Stimulated activated CD4-positive, alpha-beta T cell treated with anti-CD3 and anti-CD28 coated beads, Interleukin-12 subunit alpha, Interleukin-12 subunit beta, amount 100 ng/mL, for 24 hours (primary cell): ENCODE measurements around the gene CDCP1.
"Not testable (repeated sequence)": the region's sequence is repeated elsewhere in the genome, so short reads cannot be mapped to it uniquely, and the experiment has no call there.

ENCODE experiments used
- DNase-seq, 2 experiments: peaks; one replicate each; pipeline ENCODE4 v3.0.0-alpha.2; 2020; ENCODE audit warnings: low read depth in 2 of 2

Gene CDCP1

DNA sequence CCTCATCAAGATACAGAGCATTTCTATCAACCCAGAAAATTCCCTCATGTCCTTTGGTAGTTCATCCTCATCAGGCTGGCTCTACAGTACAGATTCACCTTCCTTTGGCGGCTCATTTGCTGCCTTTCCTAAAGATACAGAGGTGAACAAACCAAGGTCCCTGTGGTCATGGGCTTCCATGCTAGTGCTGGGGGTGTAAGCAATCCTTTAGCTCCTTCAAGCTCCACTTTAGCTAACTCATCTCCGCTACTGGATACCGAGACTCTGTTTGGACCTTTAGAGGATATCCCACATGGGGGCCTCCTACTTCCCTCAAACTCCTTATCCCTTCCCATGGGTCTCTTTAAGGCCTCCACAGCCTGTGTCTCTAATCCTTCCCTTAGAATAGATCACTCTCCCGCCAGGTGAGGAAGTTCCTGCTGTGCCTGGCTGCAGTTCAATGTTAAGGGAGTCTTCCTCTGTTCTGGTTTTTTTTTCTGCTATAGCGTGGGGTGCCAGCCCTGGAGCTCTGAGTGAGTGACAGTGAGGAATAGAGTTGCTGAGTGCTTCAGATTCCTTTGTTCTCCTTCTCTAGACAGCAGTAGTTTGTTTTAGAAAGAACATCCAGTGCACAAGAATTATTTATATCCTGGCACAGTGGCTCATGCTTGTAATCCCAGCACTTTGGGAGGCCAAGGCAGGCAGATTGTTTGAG, 89.4 kb downstream of the CDCP1 start:
- DNase-seq = no peak

- no peak for DNase-seq
Observed at GRCh38 chr3:45055411-45056143, 90.6 kb downstream of the CDCP1 start.

- no peak for DNase-seq
Observed at GRCh38 chr3:45055032-45055410, 91.2 kb downstream of the CDCP1 start.

- no peak for DNase-seq
Observed at GRCh38 chr3:45054196-45054857, 91.9 kb downstream of the CDCP1 start.

DNA sequence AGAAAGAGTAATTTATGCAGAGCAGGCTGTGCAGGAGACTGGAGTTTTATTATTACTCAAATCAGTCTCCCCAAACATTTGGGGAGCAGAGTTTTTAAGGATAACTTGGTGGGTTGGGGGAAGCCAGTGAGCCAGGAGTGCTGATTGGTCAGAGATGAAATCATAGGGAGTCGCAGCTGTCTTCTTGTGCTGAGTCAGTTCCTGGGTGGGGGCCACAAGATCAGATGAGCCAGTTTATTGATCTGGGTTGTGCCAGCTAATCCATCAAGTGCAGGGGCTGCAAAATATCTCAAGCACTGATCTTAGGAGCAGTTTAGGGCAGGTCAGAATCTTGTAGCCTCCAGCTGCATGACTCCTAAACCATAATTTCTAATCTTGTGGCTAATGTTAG, 92.4 kb downstream of the CDCP1 start:
- DNase-seq = not testable (repeated sequence)

DNA sequence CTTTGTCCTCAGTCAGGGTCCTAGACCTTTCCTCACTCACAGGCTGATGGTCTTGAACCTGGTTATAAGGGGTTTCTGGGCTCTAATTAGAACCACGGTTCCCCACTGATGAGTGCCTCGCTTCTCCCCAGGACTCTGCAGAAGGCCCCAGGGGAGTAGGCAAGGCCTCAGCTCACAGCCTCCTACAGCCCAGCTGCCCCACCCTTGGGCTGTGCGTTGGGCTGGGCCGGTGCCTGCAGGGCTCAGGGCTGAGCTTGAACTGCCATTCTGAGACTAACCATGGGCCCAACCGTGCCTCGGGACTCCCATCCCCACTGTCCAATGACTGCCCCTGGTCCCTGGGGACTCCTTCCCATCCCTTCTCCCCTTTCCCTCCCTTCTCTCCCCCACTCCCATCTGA, 94.5 kb downstream of the CDCP1 start:
- DNase-seq = no peak

DNA sequence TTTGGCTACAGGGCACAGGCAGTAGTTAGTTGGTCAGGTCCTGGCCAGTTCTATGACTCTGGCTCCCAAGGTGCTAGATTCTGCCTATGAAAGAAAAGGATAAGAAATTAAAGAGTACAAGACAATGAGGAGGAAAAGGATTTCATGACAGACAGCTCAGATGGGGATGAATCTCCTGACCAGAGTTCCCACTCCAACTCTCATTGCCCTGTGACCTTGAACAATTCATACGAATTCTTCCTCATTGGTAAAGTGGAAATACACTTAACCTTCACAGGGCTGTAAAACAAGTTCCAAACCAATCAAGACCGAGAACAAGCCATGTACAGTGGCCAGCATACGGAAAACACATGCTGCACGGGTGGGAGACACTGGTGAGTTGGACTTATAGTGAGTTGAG, 96.4 kb downstream of the CDCP1 start:
- no peak for DNase-seq

GRCh38 chr3:45048244-45048643, 97.9 kb downstream of the CDCP1 start:
- DNase-seq = no peak

GRCh38 chr3:45043728-45044299, 102.4 kb downstream of the CDCP1 start:
- DNase-seq = no peak

DNA sequence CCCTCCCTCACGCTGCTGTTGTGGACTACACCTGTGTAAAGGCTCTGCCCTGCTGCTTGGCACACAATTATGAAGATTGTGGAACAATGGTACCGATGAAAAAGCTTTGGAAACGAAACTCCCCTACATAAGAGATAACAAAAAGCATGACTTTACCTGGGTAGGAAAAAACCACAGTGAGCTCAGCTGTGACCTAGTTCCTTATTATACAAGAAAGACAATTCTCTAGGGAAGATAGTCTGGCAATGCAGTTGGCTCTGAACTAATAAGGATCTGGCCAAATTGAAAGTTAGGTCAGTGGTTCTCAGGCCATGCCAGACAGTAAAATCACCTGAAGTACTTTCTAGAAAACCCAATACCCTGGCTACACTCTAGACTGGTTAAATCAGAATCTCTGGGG, 104.0 kb downstream of the CDCP1 start:
- DNase-seq = no peak

DNA sequence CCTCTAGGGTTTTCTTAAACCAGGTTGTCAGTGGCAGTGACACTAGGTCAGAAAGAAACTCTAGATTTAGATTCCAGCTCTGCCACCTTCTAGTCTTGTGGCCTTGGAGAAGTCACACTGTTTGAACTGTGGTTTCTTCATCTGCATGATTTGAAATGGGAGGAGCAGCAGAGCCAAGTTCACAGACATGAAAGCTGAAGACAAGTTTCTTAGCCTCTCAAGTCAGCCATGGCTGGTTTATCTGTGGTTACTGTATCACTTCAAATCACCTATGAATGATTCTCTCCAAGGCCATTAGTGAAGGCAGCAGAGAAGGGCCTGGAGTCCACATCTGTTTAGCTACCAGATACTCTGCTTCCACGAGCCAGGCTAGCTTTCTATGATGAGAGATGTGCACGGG, 104.5 kb downstream of the CDCP1 start:
- DNase-seq = no peak

GRCh38 chr3:45037720-45038455, 108.3 kb downstream of the CDCP1 start:
- peak; percentile 89 to 90 for DNase-seq

DNA sequence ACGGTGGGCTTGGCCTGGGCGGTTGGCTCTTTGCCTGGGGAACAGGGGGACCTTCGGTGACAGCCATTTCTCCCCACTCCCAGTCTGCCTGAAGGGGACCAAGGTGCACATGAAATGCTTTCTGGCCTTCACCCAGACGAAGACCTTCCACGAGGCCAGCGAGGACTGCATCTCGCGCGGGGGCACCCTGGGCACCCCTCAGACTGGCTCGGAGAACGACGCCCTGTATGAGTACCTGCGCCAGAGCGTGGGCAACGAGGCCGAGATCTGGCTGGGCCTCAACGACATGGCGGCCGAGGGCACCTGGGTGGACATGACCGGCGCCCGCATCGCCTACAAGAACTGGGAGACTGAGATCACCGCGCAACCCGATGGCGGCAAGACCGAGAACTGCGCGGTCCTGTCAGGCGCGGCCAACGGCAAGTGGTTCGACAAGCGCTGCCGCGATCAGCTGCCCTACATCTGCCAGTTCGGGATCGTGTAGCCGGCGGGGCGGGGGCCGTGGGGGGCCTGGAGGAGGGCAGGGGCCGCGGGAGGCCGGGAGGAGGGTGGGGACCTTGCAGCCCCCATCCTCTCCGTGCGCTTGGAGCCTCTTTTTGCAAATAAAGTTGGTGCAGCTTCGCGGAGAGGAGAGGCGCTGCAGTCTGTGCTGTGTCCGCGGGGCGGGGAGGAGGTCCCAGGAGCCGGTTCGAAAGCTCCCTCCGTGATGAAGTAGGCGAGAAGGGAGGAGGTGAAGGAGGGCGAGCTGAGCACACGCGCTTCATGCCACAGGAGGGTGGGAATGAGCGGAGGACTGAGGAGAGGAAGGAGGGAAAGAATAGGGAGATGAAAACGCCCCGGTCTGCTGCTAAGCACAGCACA, 110.5 kb downstream of the CDCP1 start:
- DNase-seq = peak in 1 of 2 experiments; percentile 31

DNA sequence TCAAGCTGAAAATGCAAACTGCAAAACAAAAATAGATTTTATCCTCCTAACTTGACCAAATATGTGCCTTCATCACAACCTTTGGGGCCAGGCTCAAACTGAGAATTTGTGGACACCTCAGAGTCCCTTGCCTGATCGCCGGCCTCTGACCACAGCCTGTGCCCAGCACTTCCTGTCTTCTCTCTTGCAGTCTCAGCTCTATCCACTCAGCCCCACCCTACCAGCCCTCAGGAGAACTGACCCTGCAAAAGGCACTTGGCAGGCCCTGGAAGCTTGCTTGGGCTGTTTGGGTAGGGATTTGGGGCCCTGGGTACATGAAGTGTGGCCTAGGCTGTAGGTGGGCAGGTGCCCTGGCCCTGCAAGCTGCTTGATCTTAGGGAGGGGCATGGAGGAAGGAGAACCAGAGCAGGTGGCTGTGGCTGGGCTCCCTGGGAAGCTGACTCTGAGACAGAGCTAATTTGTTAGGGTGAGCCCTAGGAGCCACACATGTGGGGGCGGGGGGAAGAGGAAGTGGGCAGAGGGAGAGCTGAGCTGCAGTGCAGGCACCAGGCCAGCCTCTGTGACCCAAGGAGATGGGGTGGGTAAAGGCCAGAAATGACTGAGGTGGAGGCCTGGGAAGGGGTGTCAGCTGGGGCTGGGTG, 111.4 kb downstream of the CDCP1 start:
- DNase-seq = no peak

GRCh38 chr3:45033791-45034190, 112.4 kb downstream of the CDCP1 start:
- no peak for DNase-seq
